Measurements from ENCODE around the gene MARCHF3.

GRCh38 chr5:126911986-126912385 is 118.4 kb downstream of the MARCHF3 start:
- TF ChIP-seq, protein P1, sequence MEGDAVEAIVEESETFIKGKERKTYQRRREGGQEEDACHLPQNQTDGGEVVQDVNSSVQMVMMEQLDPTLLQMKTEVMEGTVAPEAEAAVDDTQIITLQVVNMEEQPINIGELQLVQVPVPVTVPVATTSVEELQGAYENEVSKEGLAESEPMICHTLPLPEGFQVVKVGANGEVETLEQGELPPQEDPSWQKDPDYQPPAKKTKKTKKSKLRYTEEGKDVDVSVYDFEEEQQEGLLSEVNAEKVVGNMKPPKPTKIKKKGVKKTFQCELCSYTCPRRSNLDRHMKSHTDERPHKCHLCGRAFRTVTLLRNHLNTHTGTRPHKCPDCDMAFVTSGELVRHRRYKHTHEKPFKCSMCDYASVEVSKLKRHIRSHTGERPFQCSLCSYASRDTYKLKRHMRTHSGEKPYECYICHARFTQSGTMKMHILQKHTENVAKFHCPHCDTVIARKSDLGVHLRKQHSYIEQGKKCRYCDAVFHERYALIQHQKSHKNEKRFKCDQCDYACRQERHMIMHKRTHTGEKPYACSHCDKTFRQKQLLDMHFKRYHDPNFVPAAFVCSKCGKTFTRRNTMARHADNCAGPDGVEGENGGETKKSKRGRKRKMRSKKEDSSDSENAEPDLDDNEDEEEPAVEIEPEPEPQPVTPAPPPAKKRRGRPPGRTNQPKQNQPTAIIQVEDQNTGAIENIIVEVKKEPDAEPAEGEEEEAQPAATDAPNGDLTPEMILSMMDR (IDR thresholded peaks at IDR 0.05), result no peak
- no peak for TF ChIP-seq POLR2A (IDR thresholded peaks at IDR 0.05)

All from right lobe of liver (tissue), 4 donors.